NT2/D1 (cell line): Measurements from ENCODE around the gene SYT2.

Source experiments
- YY1 ChIP-seq: IDR thresholded peaks from 2 replicates; pipeline ENCODE4 v1.6.1; 2011; ENCODE audit not compliant: insufficient read length, insufficient read depth
- ZNF274 ChIP-seq: IDR thresholded peaks from 2 replicates; pipeline ENCODE4 v1.6.1; 2011; ENCODE audit warnings: mild to moderate bottlenecking, low read depth, low read length

DNA sequence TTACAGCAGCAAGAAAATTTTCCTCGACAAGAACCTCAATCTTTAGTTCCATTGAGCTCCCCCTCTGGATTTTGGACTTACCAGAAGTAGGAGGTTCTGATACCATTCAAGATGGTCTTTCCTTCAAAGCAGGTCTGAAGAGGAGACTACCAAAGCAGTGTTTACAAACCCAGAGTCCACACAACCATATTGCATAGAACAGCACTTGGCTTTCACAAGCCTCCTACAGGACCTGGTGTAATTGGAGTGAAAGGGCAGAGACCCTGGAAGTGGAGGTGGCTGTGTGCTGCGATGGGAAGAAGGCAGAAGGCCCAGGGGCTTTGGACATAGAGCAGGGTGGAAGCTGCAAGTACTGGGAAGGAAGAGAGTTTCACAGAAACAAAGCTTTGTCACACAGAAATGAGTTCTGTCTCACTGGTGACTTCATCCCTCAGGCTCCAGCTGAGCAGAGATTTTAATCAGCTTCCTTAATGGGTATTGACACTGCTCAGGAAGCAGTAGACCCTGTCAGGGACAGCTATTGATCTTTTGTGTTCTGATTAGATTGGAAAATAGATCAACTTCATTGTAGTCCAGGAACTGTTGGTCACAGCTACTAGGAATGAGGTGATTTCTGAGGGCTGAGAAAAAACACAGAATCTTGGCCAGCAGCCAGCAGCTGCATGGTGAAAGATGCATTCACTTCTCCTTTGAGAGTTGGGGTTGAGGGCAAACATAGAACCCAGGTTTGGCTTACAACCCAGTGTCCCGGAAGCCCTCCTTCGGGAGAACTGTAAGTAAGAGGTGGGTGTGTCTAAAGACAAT, 124.0 kb downstream of the SYT2 start:
- no peak for TF ChIP-seq ZNF274
- TF ChIP-seq YY1, result no peak
